Mesenchymal stem cell (in vitro differentiated cells and primary cell): ENCODE data around the gene GIMAP4.
"Not testable (repeated sequence)": the region's sequence is repeated elsewhere in the genome, so short reads cannot be mapped to it uniquely, and the experiment has no call there.

Source experiments
- DNase-seq: peaks from one replicate; pipeline ENCODE4 v3.0.0-alpha.2; 2013
- H2AFZ ChIP-seq: one replicate; pipeline ENCODE4 v1.6.1; 2013; ENCODE audit warnings: low read depth, mild to moderate bottlenecking, control low read depth, inconsistent platforms, low read length, moderate library complexity
- H2AK5ac ChIP-seq: 2 replicates; pipeline ENCODE4 v1.6.1; 2013; ENCODE audit warnings: low read length, moderate library complexity, mild to moderate bottlenecking, inconsistent platforms; ENCODE audit not compliant: severe bottlenecking
- H2BK120ac ChIP-seq: one replicate; pipeline ENCODE4 v1.6.1; 2013; ENCODE audit warnings: low read depth, mild to moderate bottlenecking, inconsistent platforms, low read length, moderate library complexity
- H2BK12ac ChIP-seq, 2 experiments: one replicate each; pipeline ENCODE4 v1.6.1; 2013; ENCODE audit warnings: inconsistent platforms in 2 of 2, low read length in 2 of 2, mild to moderate bottlenecking in 2 of 2, moderate library complexity in 2 of 2, control low read depth in 1 of 2
- H2BK15ac ChIP-seq: one replicate; pipeline ENCODE4 v1.6.1; 2013; ENCODE audit warnings: mild to moderate bottlenecking, low read depth, inconsistent platforms; ENCODE audit not compliant: poor library complexity, severe bottlenecking
- H2BK5ac ChIP-seq: 2 replicates; pipeline ENCODE4 v1.6.1; 2013; ENCODE audit warnings: low read depth, mild to moderate bottlenecking, low read length, control low read depth, inconsistent platforms; ENCODE audit not compliant: poor library complexity, severe bottlenecking
- H3K14ac ChIP-seq, 2 experiments: one replicate each; pipeline ENCODE4 v1.6.1; 2013; ENCODE audit warnings: inconsistent platforms in 2 of 2, low read length in 2 of 2, control low read depth in 1 of 2, mild to moderate bottlenecking in 1 of 2, moderate library complexity in 1 of 2
- H3K18ac ChIP-seq, 2 experiments: one replicate each; pipeline ENCODE4 v1.6.1; 2013; ENCODE audit warnings: inconsistent platforms in 2 of 2, low read length in 2 of 2, control low read depth in 1 of 2, low read depth in 1 of 2, mild to moderate bottlenecking in 1 of 2
- H3K23ac ChIP-seq, 2 experiments: one replicate each; pipeline ENCODE4 v1.6.1; 2013; ENCODE audit warnings: inconsistent platforms in 2 of 2, low read length in 2 of 2, mild to moderate bottlenecking in 2 of 2, moderate library complexity in 2 of 2, control low read depth in 1 of 2
- H3K27ac ChIP-seq: 2 replicates; pipeline ENCODE4 v1.5.1; 2013; ENCODE audit warnings: mild to moderate bottlenecking, moderate library complexity, low read length, control low read depth, inconsistent platforms; ENCODE audit not compliant: poor library complexity, severe bottlenecking
- H3K27me3 ChIP-seq, 2 experiments: 2 replicates each; pipeline versions ENCODE4 v1.6.1 to v1.7.0; 2013; ENCODE audit warnings: low read length in 2 of 2, mild to moderate bottlenecking in 2 of 2, moderate library complexity in 2 of 2, control low read depth in 1 of 2, inconsistent platforms in 1 of 2; ENCODE audit not compliant: control insufficient read depth in 1 of 2, insufficient read depth in 1 of 2
- H3K36me3 ChIP-seq, 2 experiments: 2 replicates each; pipeline versions ENCODE4 v1.6.1 to v1.7.0; 2013; ENCODE audit warnings: low read length in 2 of 2, control low read depth in 1 of 2, inconsistent platforms in 1 of 2, low read depth in 1 of 2, mild to moderate bottlenecking in 1 of 2; ENCODE audit not compliant: insufficient read depth in 2 of 2, control insufficient read depth in 1 of 2
- H3K4ac ChIP-seq, 2 experiments: one replicate each; pipeline ENCODE4 v1.6.1; 2013; ENCODE audit warnings: inconsistent platforms in 2 of 2, low read length in 2 of 2, mild to moderate bottlenecking in 2 of 2, moderate library complexity in 2 of 2, control low read depth in 1 of 2, low read depth in 1 of 2
- H3K4me1 ChIP-seq: 2 replicates; pipeline ENCODE4 v1.6.1; 2013; ENCODE audit warnings: low read depth, low read length, control low read depth; ENCODE audit not compliant: control insufficient read depth, insufficient read depth
- H3K4me2 ChIP-seq: 2 replicates; pipeline ENCODE4 v1.6.1; 2013; ENCODE audit warnings: low read length, mild to moderate bottlenecking, inconsistent platforms; ENCODE audit not compliant: poor library complexity, severe bottlenecking
- H3K4me3 ChIP-seq, 2 experiments: 2 replicates each; pipeline versions ENCODE4 v1.5.1 to v1.7.0; 2013; ENCODE audit warnings: low read length in 2 of 2, mild to moderate bottlenecking in 2 of 2, control low read depth in 1 of 2, low read depth in 1 of 2; ENCODE audit not compliant: insufficient read depth in 1 of 2
- H3K79me1 ChIP-seq: replicated peaks from 2 replicates; pipeline ENCODE4 v1.6.1; 2013; ENCODE audit warnings: mild to moderate bottlenecking, control low read depth, low read length, inconsistent platforms; ENCODE audit not compliant: poor library complexity, severe bottlenecking
- H3K9ac ChIP-seq: 2 replicates; pipeline ENCODE4 v1.7.0; 2013; ENCODE audit warnings: mild to moderate bottlenecking, low read length, moderate library complexity
- H3K9me3 ChIP-seq: 2 replicates; pipeline ENCODE4 v1.7.0; 2013; ENCODE audit warnings: mild to moderate bottlenecking, low read length; ENCODE audit not compliant: control insufficient read depth
- H4K8ac ChIP-seq: one replicate; pipeline ENCODE4 v1.6.1; 2013; ENCODE audit warnings: inconsistent platforms, mild to moderate bottlenecking, low read length, moderate library complexity
- H4K91ac ChIP-seq: one replicate; pipeline ENCODE4 v1.6.1; 2013; ENCODE audit warnings: mild to moderate bottlenecking, low read length, inconsistent platforms
- WGBS: methylation state at CpG from one replicate; pipeline ENCODE4 v1.1.7; 2013; ENCODE audit warnings: mixed read lengths; 5-methylcytosine and 5-hydroxymethylcytosine counted together

GIMAP4 gene

GRCh38 chr7:150613880-150614279 is 46.7 kb downstream of the GIMAP4 start:
- Histone ChIP-seq H2AK5ac (no peak overlapping the region), H4K8ac (no peak overlapping the region), H3K23ac (no peak overlapping the region), H3K4me2 (no peak overlapping the region), H3K27ac (no peak overlapping the region), H2AFZ (no peak overlapping the region), H3K14ac (no peak overlapping the region), H2BK15ac (no peak overlapping the region), H2BK5ac (no peak overlapping the region), H3K9me3 (no peaks in the 10 kb centered on the region), H3K79me1 (no peaks in the 10 kb centered on the region), H2BK12ac (no peak overlapping the region), H3K27me3 (no peaks in the 10 kb centered on the region), H3K9ac (no peak overlapping the region), H3K18ac (no peak overlapping the region), H2BK120ac (no peak overlapping the region), H3K4ac (no peak overlapping the region), H3K4me1 (no peaks in the 10 kb centered on the region), H3K36me3 (no peaks in the 10 kb centered on the region), H3K4me3 (no peak overlapping the region), H4K91ac (no peak overlapping the region)
- WGBS: 13% methylated on average over 1 of the region's 1 CpG
- DNase-seq: no peak

GRCh38 chr7:150614426-150614825 is 47.2 kb downstream of the GIMAP4 start:
- H3K18ac ChIP-seq, H2BK120ac ChIP-seq, H3K27ac ChIP-seq, H2BK12ac ChIP-seq, H3K27me3 ChIP-seq, H3K79me1 ChIP-seq, H2AK5ac ChIP-seq, H3K4me3 ChIP-seq, H3K4me2 ChIP-seq, H2AFZ ChIP-seq, H3K23ac ChIP-seq, DNase-seq, H3K9ac ChIP-seq, H4K8ac ChIP-seq, H3K4me1 ChIP-seq, H4K91ac ChIP-seq, H2BK15ac ChIP-seq, H3K4ac ChIP-seq, H3K9me3 ChIP-seq, H2BK5ac ChIP-seq, H3K36me3 ChIP-seq, H3K14ac ChIP-seq: not testable (repeated sequence)
- 24% methylated on average over 1 of the region's 1 CpG for WGBS

GRCh38 chr7:150615221-150615755 is 48.1 kb downstream of the GIMAP4 start:
- H4K91ac ChIP-seq, H4K8ac ChIP-seq, H3K27ac ChIP-seq, H3K14ac ChIP-seq, H2AK5ac ChIP-seq, H2BK120ac ChIP-seq, H3K4me2 ChIP-seq, H3K36me3 ChIP-seq, H3K4me3 ChIP-seq, H3K4me1 ChIP-seq, H3K27me3 ChIP-seq, H3K23ac ChIP-seq, H3K18ac ChIP-seq, H2BK12ac ChIP-seq, H3K79me1 ChIP-seq, H2BK15ac ChIP-seq, H2BK5ac ChIP-seq, DNase-seq, H3K9me3 ChIP-seq, H3K9ac ChIP-seq, H3K4ac ChIP-seq, H2AFZ ChIP-seq: not testable (repeated sequence)
- WGBS: 61% methylated on average over 5 of the region's 5 CpGs

- no peak overlapping the region for H3K4me3 ChIP-seq
- 56% methylated on average over 3 of the region's 3 CpGs for WGBS
- no peaks in the 10 kb centered on the region for H3K36me3 ChIP-seq
These were observed 52.9 kb downstream of the GIMAP4 start for GRCh38 chr7:150620061-150620460.

More at GRCh38 chr7:150620061-150620460, 52.9 kb downstream of the GIMAP4 start:
- Histone ChIP-seq H2BK5ac (no peak overlapping the region), H3K4ac (no peak overlapping the region), H3K79me1 (no peaks in the 10 kb centered on the region), H2AFZ (no peak overlapping the region), H2BK120ac (no peak overlapping the region), H3K18ac (no peak overlapping the region), H3K14ac (no peak overlapping the region), H2AK5ac (no peak overlapping the region), H4K8ac (no peak overlapping the region), H2BK15ac (no peak overlapping the region), H3K4me2 (no peak overlapping the region), H2BK12ac (no peak overlapping the region), H3K27ac (no peak overlapping the region), H3K9me3 (no peaks in the 10 kb centered on the region), H3K9ac (no peak overlapping the region), H3K27me3 (no peaks in the 10 kb centered on the region), H3K4me1 (no peaks in the 10 kb centered on the region), H3K23ac (no peak overlapping the region), H4K91ac (no peak overlapping the region)
- DNase-seq: no peak
